Prostate gland (tissue), 2 donors: ENCODE data around the gene PTPN1. TPM values are rescaled to one million over a fixed set of nuclear protein-coding genes. Genes with fewer than 3 reads are reported as not detected.
A peak's percentile ranks its signal among the peaks of the same experiment; 100 is the strongest.

Experiments
- DNase-seq: peaks from one replicate; pipeline ENCODE4 v3.0.0-alpha.2; 2019; ENCODE audit warnings: low spot score
- H3K27ac ChIP-seq, 2 donors: fragments of 200-600 bp; sonication (generic); 2 replicates each; pipeline ENCODE4 v1.5.1; 2017 to 2019
- H3K27me3 ChIP-seq: fragments of 200-600 bp; sonication (generic); replicated peaks from 2 replicates; pipeline ENCODE4 v1.5.1; 2019; ENCODE audit not compliant: insufficient read depth
- H3K36me3 ChIP-seq, 2 donors: fragments of 200-600 bp; sonication (generic); 1 replicate in 1 of 2; 2 replicates in 1 of 2; pipeline versions ENCODE4 v1.5.1 to v1.8.1; 2017 to 2019
- H3K4me1 ChIP-seq: fragments of 200-600 bp; sonication (generic); replicated peaks from 2 replicates; pipeline ENCODE4 v1.5.1; 2019
- H3K4me3 ChIP-seq, 2 donors: fragments of 200-600 bp; sonication (generic); 2 replicates each; pipeline ENCODE4 v1.5.1; 2017 to 2019
- H3K9me3 ChIP-seq: fragments of 200-600 bp; sonication (generic); 2 replicates; pipeline ENCODE4 v1.5.1; 2017
- POLR2A ChIP-seq: fragments of 450-650 bp; IDR thresholded peaks from one replicate; pipeline ENCODE4 v1.6.1; 2016; ENCODE audit warnings: antibody characterized with exemption, mild to moderate bottlenecking
- POLR2AphosphoS5 ChIP-seq: sonication (generic); formaldehyde crosslinking; IDR thresholded peaks from one replicate; pipeline ENCODE4 v1.6.1; 2017; ENCODE audit warnings: antibody characterized with exemption
- WGBS: methylation state at CpG from one replicate; pipeline ENCODE4 v1.1.5; 2018; 5-methylcytosine and 5-hydroxymethylcytosine counted together
- intact Hi-C: fragments of 100-400 bp; cut with DNase I; formaldehyde crosslinking; loops from one replicate; pipeline ENCODE4 v1.14.2; 2022
- total RNA-seq, 2 donors: library from RNA; depleted of rRNA; stranded (reverse); fragments of >200 nt; gene quantifications; one replicate each; pipeline ENCODE4 v1.1.0, GENCODE V29; 2016
- TF ChIP-seq, protein P1 (sequence below), 4 experiments: fragments of 200-600 bp in 2 of 4; fragments of 450-650 bp in 2 of 4; sonication (generic) in 2 of 4; IDR thresholded peaks; 1 replicate in 3 of 4; 2 replicates in 1 of 4; pipeline ENCODE4 v1.5.1; 2016 to 2019; ENCODE audit warnings: antibody characterized with exemption in 4 of 4, mild to moderate bottlenecking in 2 of 4, moderate library complexity in 2 of 4

PTPN1 gene
- total RNA-seq, 2 donors from 2014 or later = 28.5 to 46.6 TPM

DNA sequence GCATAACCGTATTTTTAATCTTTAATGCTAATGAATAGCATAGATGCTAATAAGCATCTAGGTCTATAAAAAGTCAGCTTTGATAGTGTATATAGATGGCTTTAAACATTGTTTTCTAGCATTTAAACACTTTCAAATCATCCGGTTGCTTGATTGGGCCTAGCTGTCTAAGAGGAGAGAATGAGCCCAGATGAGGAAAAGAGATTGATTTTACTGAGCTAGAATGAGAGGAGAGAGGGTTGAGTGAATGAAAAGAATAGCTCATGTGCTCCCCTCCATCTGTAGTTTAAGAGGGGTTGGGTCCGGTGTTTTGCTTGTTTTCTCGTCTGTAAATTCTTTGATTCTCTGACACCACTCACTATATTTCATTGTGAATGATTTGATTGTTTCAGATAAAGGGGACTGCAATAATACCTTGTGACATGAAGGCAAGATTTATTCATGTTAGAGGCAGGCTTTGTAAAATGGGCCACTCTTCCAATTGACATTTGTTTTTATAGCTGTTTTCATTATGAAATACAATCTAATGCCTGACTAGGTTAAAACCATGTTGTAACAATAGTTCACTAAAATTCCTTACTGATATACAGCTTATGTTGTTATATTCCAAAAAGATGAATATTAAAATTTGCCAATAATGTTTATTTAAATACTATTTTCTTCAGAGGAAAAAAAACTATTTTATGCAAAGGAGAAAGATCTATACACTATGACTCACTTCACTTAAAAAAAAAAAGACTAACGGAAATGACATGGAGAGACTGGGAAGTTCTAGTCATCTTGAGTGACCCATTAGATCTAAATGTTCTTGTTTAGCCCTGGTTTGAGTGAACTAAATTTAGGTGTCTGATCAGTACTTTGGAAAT lies 3.2 kb downstream of the PTPN1 start:
- TF ChIP-seq, protein P1, sequence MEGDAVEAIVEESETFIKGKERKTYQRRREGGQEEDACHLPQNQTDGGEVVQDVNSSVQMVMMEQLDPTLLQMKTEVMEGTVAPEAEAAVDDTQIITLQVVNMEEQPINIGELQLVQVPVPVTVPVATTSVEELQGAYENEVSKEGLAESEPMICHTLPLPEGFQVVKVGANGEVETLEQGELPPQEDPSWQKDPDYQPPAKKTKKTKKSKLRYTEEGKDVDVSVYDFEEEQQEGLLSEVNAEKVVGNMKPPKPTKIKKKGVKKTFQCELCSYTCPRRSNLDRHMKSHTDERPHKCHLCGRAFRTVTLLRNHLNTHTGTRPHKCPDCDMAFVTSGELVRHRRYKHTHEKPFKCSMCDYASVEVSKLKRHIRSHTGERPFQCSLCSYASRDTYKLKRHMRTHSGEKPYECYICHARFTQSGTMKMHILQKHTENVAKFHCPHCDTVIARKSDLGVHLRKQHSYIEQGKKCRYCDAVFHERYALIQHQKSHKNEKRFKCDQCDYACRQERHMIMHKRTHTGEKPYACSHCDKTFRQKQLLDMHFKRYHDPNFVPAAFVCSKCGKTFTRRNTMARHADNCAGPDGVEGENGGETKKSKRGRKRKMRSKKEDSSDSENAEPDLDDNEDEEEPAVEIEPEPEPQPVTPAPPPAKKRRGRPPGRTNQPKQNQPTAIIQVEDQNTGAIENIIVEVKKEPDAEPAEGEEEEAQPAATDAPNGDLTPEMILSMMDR (IDR thresholded peaks at IDR 0.05) = no peak
- TF ChIP-seq POLR2AphosphoS5 = no peak
- Histone ChIP-seq H3K4me3 (no peak overlapping the region), H3K9me3 (no peaks in the 10 kb centered on the region), H3K27me3 (no peaks in the 10 kb centered on the region), H3K27ac (peak overlapping the region in 1 of 2 donors; percentile 58), H3K36me3 (no peaks in the 10 kb centered on the region), H3K4me1 (peaks cover 11% of the 10 kb centered on the region)
- intact Hi-C loops = loop anchor here (5.0 kb wide), 1 partner anchor 59 kb away; no protein-coding TSS in a partner anchor
- DNase-seq = no peak
- 31% methylated on average over 5 of the region's 5 CpGs for WGBS

GRCh38 chr20:50514035-50514337 lies 3.8 kb downstream of the PTPN1 start:
- no peaks in the 10 kb centered on the region for H3K9me3 ChIP-seq
- no peak for DNase-seq
- WGBS = 83% methylated on average over 2 of the region's 2 CpGs
- H3K4me1 ChIP-seq = peaks cover 11% of the 10 kb centered on the region
- H3K27ac ChIP-seq = peak overlapping the region in 1 of 2 donors; percentile 58
- intact Hi-C loops = loop anchor here (5.0 kb wide), 1 partner anchor 58 kb away; no protein-coding TSS in a partner anchor
- no peaks in the 10 kb centered on the region for H3K27me3 ChIP-seq
- H3K4me3 ChIP-seq = no peak overlapping the region
- TF ChIP-seq, protein P1 (IDR thresholded peaks at IDR 0.05) = no peak
- TF ChIP-seq POLR2A (no peak), POLR2AphosphoS5 (no peak)
- H3K36me3 ChIP-seq = no peaks in the 10 kb centered on the region

DNA sequence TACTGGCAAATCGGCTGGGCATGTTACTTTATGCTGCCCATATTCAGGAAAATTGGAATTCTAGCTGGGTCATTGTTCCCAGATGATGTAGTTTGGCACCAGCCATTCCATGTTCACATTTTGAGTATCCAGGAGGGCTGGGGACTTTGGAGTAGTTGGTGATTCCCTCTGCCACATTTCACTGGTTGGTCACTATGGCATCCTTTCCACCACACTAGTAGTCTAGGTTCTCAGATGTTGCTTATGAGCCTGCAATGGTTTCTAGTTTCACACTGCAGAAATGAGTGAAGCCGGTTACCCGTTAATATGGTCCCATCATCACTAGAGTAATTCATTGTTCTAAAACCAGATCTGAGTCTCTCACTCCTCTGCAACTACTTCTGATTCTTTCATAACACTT lies 4.6 kb downstream of the PTPN1 start:
- intact Hi-C loops = loop anchor here (5.0 kb wide), 1 partner anchor 58 kb away; no protein-coding TSS in a partner anchor
- no peak for TF ChIP-seq POLR2AphosphoS5
- no peak for TF ChIP-seq POLR2A
- TF ChIP-seq, protein P1 (IDR thresholded peaks at IDR 0.05) = no peak
- Histone ChIP-seq H3K9me3 (no peaks in the 10 kb centered on the region), H3K4me3 (no peak overlapping the region), H3K27me3 (no peaks in the 10 kb centered on the region), H3K27ac (peak overlapping the region in 1 of 2 donors; percentile 58), H3K4me1 (peaks cover 15% of the 10 kb centered on the region), H3K36me3 (no peaks in the 10 kb centered on the region)
- 82% methylated on average over 3 of the region's 3 CpGs for WGBS
- DNase-seq = no peak

DNA sequence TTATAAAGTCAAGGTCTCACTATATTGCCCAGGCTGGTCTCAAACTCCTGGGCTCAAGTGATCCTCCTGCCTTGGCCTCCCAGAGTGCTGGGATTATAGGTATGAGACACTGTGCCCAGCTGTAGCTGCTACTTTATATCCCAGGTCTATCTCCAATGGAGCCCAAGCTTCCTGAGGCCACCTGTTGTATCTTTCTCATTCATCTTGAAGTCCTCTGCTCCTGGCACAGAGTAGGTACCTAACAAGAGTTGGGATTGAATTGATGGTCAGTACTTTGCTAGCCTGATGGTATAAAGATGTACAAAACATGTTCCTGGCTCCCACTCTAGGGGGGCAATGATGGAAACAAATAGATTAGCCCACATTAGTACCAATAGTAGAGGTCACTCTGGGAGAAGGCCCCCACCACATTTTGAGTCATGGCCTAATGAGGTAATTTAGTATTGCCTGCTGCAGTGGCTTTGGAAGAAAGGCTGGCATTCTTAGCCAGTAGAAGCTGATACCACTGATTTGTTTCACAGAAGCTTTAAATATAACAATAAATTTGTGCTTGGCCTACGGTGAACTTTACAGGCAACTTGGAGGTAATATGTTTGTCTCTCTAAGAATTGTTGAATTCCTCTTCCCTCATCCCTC lies 5.4 kb downstream of the PTPN1 start:
- H3K27ac ChIP-seq = peak overlapping the region; percentile 43 to 58
- H3K4me3 ChIP-seq = no peak overlapping the region
- H3K4me1 ChIP-seq = peaks cover 16% of the 10 kb centered on the region
- H3K36me3 ChIP-seq = no peaks in the 10 kb centered on the region
- DNase-seq = no peak
- H3K27me3 ChIP-seq = no peaks in the 10 kb centered on the region
- 25% methylated on average over 1 of the region's 1 CpG for WGBS
- intact Hi-C loops = no loop called here
- no peaks in the 10 kb centered on the region for H3K9me3 ChIP-seq
- TF ChIP-seq POLR2AphosphoS5 (no peak), POLR2A (no peak)
- TF ChIP-seq, protein P1 (IDR thresholded peaks at IDR 0.05) = no peak
